ENCODE results near the gene PRPSAP2.
"Not testable (repeated sequence)": the region's sequence is repeated elsewhere in the genome, so short reads cannot be mapped to it uniquely, and the experiment has no call there.

The PRPSAP2 gene

DNA sequence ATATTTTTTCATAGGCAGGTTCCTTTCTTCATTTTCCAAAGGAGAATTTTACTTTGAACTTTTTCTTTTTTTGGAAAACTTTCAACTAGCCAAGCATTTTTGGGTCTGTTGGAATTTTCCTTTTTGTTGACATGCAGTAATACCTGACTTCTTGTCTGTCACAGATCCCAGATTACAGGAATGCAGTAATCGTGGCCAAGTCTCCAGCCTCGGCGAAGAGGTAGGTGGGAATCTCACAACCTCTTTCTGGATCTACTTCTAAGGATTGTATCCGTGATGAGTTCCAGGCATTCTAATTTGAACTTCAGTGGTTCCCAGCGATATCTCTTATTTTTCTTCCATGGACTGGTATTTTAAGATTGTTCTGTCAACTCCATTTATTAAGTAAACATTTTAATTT, 31.7 kb downstream of the PRPSAP2 start:
- DNase-seq (ENCODE audit: low read depth in 1 of 2, low spot score in 1 of 2): no peak

DNA sequence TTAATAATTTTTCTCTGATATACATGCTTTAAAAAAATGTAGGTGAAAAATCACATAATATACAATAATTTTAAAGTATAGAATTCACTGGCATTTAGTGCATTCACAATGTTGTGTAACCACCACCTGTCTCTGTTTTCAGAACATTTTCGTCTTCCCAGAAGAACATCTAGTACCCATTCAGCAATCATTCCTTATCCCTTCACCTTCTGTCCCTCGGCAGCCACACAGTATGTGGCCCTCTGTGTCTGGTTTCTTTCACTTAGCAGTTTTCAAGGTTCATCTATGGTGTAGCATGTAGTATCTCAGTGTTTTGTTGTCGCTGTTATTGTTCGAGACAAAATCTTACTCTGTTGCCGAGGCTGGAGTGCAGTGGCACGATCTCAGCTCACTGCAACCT, 33.6 kb downstream of the PRPSAP2 start:
- no peak for DNase-seq (ENCODE audit: low read depth in 1 of 2, low spot score in 1 of 2)

DNA sequence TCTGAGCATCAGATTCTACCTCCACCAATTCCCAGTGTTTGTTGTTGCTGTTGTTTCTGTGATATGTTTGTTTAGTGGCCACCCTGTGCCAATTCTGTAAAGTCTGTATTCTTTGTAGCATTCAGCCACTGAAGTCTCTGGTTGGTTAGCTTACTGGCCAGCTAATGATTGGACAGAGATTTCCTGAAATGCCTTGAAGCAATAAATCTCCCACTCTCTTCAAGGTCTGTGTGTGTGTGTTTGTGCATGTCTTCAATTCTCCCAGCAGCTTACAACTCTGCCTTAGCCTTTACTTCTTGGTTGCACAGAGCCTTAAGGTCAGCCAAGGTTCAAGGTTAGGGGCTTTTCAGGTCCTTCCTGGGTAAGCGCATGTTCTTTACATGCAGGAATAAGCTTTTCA, 38.2 kb downstream of the PRPSAP2 start:
- no peak for DNase-seq (ENCODE audit: low read depth in 1 of 2, low spot score in 1 of 2)

DNA sequence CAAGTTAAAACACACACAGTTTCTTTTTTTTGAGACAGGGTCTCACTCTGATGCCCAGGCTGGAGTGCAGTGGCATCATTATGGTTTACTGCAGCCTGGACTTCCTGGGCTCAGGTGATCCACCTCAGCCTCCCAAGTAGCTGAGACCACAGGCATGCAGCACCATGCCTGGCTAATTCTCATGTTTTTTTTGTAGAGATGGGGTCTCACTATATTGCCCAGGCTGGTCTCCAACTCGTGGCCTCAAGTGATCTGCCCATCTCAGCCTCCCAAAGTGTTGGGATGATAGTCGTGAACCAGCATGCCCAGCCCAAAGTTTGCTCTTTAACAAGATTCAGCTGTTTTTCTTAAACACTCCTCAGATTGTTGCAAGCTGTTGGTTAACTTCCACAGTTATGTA, 39.0 kb downstream of the PRPSAP2 start:
- DNase-seq (ENCODE audit: low read depth in 1 of 2, low spot score in 1 of 2): no peak

DNA sequence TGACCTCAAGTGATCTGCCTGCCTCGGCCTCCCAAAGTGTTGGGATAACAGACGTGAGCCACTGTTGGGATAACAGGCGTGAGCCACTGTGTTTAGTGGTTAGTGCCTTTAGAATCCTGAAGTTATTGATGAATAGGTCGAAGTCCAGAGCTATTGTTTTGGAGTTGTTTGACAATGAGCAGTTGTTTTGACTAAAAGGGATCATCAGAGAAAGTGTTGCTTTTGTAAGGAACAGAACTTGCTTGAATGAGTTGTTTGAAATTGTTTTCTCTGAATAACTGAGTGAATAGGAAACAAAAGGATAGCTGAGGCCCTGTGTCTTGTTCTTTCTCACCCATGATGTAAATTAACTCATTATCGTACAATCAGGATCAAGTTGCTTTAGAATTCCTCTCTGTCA, 46.6 kb downstream of the PRPSAP2 start:
- no peak for DNase-seq (ENCODE audit: low read depth in 1 of 2, low spot score in 1 of 2)

DNA sequence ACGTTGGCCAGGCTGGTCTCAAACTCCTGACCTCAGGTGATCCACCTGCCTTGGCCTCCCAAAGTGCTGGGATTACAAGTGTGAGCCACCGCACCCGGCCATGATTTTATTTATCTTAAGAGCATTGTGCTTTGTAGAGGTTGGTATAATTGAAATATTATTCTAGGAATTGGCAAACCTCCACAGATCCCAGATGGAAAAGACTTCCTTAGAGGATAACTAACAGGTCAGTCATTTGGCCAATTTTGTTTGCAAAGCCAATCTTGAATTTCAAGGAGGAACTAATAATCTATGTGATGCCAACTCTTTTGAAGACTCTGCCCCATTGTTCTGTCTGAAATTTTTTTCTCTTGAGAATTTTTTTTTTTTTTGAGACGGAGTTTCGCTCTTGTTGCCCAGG, 47.3 kb downstream of the PRPSAP2 start:
- no peak for DNase-seq (ENCODE audit: low read depth in 1 of 2, low spot score in 1 of 2)

DNA sequence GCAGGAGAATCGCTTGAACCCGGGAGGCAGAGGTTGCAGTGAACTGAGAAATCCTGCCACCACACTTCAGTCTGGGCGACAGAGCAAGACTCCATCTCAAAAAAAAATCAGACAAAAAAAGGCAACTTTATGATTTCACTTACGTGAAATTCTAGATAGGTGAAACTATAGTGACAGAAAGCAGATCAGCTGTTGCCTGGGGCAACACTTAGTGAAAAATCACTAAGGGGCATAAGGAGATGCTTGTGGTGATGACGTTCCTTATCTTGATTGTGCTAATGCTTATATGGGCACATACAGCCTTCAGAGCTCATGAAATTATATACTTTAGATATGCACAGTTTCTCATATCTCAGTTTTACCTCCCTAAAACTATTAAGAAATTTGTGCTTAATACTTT, 52.4 kb downstream of the PRPSAP2 start:
- no peak for DNase-seq (ENCODE audit: low read depth in 1 of 2, low spot score in 1 of 2)

DNA sequence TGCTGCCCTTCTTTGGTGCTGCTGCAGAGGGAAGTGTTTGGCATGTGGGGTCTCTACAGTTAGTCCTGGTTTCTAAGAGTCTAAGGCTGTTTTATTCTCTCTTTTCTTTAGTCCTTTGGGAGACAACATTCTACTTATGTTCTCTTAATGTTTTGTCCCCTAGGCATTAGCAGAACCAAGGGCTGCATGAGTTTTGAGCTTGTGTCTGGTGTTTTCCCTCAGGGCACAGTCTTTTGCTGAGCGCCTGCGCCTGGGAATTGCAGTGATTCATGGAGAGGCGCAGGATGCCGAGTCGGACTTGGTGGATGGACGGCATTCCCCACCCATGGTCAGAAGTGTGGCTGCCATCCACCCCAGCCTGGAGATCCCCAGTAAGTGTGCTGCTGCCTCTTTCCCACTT, 53.0 kb downstream of the PRPSAP2 start:
- no peak for DNase-seq (ENCODE audit: low read depth in 1 of 2, low spot score in 1 of 2)

DNA sequence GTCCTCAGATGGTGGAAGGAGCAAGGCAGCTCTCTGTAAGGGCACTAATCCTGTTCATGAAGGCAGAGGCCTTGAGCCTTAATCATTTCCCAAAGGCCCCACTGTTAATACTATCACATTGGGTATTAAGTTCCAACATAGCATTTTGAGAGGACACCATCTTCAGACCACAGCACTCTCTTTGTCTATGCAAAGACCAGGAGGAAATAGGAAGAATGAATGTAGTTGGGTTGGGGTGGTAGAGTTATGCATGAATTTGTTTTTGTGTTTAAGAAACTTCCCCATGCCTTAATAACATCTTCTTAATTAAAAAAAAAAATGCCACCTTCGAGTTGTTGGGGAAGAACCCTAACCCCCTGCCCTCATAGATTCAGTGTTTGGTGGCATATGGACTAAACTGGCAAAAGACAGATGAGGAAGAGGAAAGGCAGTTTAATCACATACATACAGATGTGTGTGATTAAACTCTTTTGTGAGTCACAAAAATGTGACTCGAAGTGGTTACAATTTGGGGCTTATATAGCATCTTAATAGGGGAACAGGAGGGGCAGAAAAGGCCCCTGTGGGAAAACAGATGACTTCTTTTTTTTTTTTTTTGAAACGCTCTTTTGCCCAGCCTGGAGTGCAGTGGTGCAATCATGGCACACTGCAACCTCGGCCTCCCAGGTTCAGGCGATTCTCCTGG, 59.0 kb downstream of the PRPSAP2 start:
- no peak for DNase-seq (ENCODE audit: low read depth in 1 of 2, low spot score in 1 of 2)

DNA sequence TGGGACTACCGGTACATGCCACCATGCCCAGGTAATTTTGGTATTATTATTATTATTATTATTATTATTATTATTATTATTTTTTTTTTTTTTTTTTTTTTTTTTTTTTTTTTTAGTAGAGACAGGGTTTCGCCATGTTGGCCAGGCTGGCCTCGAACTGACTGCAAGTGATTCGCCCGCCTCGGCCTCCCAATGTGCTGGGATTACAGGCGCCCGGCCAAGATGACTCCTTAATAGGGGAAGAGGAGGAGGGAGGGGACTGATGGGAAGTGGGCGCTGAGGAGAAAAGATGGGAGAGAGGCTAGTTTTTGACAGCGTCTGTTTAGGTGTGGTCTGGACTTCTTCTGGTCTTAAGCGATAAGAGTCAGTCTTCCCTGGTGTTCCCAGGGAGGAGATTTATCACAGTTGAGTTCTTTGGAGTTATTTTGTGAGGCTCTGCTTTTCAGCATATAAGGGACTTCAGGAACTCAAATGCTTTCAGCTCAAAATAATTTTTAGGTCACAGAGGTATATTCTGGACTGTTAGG, 59.6 kb downstream of the PRPSAP2 start:
- DNase-seq (ENCODE audit: low read depth in 1 of 2, low spot score in 1 of 2): no peak

DNA sequence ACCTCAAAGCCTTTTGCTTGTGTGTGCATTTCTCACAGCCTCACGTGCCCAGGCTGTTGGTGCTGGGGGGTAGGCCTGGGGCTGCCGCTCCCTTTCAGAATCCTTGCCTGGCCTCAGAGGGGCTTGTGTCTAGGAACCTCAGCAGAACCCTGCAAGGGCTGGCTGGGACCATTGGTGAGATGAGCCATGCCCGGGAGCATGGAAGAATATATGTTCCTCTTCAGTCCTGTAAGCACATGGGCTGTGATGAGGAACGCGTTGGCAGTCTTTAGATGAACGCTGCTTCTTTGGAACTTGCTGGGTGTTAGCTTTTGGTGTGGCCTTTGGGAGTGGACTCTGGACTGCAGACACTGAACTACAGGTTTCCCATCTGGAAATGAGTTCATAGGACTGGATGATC, 62.0 kb downstream of the PRPSAP2 start:
- DNase-seq (ENCODE audit: low read depth in 1 of 2, low spot score in 1 of 2): no peak

DNA sequence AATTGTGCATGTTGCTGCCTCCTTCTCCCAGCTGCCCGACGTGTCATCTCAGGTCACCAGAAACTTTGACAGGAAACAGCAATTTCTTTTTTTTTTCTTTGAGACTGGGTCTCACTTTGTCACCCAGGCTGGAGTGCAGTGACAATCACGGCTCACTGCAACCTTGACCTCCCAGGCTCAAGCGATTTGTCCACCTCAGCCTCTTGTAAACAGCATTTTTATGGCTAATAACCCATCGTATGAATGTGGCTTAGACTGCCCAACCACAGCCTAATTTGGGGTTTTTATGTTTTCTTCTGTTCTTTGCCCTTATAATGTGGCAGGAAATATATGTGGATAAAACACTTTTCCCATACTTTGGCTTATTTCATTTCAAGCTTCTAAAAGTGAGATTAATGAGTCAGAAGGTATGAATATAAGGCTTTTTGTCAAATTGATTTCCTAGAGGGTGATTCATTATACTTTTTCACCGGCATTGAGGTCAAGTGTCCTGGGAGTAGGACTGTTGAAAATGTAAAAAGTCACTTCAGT, 63.0 kb downstream of the PRPSAP2 start:
- DNase-seq (ENCODE audit: low read depth in 1 of 2, low spot score in 1 of 2): no peak

DNA sequence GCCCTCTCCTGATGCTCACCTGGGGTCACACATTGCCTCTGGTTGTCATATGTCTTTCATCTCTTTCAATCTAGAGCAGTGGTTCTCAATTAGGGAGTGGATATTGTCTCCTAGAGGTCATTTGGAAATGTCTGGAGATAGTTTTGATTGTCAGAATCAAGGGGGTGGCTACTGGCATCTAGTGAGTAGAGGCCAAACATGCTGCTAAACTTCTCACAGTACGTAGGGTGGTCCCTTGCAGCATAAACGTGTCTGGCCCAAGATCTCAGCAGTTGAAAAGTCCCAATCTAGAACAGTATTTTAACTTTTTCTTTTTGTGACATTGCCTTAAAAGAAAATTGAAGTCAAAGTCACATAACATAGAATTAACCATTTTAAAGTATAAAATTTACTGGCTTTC, 63.6 kb downstream of the PRPSAP2 start:
- DNase-seq (ENCODE audit: low read depth in 1 of 2, low spot score in 1 of 2): no peak

DNA sequence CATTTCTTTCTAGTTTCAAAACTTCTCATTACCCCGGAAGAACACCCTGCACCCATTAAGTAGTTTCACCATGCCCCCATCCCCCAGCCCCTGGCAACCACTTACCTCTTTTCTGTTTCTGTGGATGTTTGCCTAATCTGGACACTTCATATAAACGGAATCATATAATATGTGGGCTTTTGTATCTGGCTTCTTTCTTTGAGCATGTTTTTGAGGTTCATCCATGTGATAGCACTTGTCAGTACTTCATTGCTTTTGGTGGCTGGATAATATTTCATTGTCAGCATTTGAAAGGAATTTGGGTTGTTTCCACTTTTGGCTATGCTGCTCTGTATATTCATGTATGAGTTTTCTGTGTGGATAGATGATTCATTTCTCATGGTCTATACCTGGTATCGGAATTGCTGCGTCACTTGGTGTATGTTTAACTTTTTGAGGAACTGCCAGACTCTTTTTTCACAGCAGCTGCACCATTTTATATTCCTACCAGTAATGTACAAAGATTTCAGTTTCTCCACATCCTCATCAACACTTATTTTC, 64.1 kb downstream of the PRPSAP2 start:
- no peak for DNase-seq (ENCODE audit: low read depth in 1 of 2, low spot score in 1 of 2)

DNA sequence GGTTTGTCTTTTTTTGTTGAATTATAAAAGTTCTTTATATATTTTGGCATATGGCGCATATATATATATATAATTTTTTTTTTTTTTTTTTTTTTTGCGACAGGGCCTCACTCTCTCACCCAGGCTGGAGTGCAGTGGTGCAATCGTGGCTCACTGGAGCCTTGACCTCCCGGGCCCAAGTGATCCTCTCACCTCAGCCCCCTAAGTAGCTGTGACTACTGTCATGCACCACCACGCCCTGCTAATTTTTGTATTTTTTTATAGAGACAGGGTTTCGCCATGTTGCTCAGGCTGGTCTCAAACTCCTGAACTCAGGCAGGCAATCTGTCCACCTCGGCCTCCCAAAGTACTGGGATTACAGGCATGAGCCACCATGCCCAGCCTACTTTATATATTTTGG, 64.7 kb downstream of the PRPSAP2 start:
- DNase-seq (ENCODE audit: low read depth in 1 of 2, low spot score in 1 of 2): not testable (repeated sequence)

DNA sequence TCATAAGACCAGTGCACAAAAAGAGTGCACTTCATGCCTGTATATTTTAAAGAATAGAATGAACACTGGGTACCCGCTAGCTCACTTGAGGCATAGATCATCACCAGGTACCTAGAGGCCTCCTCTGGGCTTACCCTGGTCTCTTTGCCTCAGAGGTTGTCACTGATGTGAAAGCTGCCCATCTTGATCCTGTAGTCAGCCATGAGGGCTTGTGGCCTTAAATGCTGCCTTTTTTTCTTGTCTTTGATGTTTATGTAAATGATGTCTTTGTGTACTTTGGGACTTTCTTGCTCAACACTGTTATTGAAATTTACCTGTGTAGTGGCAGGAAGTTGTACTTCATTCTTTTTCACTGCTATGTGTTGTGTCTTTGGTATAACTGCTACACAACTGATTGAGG, 67.3 kb downstream of the PRPSAP2 start:
- DNase-seq (ENCODE audit: low read depth in 1 of 2, low spot score in 1 of 2): no peak

DNA sequence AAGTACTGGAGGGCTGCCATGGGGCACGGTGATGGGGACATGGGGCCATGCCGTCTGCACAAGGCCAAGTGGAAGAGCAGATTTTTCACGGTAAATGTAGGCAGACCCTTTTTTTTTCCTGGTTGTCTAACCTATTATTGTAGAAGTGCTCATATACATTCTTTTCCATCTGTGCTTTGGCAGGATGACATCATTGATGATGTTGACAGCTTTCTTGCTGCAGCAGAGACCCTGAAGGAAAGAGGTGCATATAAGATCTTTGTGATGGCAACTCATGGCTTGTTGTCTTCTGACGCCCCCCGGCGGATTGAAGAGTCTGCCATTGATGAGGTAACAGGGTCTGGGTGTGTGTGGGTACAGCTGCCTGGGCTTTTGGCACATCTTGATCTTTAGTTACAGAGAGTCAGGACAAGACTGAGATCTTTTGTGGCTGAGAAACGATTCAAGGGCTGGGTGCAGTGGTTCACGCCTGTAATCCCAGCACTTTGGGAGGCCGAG, 70.7 kb downstream of the PRPSAP2 start:
- DNase-seq (ENCODE audit: low read depth in 1 of 2, low spot score in 1 of 2): no peak

DNA sequence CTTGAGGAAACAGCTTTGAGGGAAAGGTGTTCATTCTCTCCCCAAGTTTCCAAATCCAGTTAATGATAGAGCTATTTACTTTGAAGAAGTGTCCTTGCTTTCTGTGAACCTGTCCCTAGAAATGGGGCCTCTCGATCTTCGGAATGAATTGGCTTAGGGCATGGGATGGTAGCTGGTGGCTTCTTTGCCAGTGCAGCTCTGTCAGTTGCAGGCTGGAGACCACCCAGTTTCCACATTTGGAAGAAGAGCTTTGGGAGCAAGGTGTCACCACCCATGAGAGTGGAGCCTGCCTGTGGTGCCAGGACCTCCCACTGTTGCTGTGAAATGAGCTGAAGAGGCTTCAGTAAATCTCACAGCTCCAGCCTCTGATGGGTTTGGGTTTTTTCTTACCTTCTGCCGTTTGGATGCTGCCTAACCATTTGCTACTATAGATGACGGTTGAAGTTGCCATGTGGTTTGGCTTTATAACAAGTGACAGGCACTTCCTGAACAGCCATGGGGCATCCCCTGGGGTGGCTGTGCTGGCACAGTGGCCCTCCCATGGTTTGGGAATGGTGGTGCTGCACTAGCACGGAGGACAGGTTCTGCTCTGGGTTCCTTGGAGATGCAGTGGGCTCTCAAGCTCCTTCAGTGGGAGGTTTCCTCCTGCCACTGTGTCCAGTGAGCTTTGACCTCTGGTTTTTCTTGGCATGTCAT, 74.6 kb downstream of the PRPSAP2 start:
- no peak for DNase-seq (ENCODE audit: low read depth in 1 of 2, low spot score in 1 of 2)

DNA sequence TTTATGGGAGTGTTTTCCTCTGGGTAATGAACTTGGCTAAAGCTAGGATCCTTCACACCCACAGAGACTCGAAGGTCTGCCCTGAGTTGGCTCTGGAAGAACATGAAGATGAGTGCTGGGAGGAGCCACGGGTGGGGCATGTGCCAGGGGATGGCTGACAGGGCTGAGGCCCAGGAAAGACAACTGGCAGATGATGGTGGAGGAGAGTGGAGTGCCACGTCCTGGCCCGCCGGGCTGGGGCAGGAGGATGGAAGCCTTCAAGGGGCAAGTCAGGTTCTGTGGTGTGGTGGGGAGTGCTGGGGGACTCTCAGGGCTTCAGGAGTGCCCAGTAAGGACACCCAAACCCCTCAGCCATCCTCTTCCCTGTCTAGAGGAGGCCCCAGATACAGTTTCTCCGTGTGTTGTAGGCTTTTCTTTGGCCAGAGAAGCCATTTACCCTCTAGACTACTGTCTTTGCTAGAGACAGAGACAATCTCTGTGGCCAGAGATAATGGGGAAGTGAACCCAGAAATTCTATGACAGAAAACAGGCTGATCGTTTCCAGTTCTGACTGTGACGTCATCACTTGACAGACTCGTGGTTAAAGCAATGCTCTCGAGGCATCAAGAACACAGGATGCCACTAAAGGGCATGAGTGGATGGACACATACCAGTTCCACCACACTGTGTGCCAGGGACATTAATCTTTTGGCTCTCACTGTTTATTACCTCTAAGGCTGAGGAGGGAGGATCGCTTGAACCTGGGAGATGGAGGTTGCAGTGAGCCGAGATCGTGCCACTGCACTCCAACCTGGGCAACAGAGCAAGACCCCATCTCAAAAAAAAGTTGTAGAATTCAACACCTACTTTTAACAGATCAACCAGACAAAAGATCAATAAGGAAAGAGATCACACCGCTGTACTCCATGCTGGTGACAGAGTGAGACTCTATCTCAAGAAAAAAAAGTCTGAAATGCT, 75.4 kb downstream of the PRPSAP2 start:
- no peak for DNase-seq (ENCODE audit: low read depth in 1 of 2, low spot score in 1 of 2)

DNA sequence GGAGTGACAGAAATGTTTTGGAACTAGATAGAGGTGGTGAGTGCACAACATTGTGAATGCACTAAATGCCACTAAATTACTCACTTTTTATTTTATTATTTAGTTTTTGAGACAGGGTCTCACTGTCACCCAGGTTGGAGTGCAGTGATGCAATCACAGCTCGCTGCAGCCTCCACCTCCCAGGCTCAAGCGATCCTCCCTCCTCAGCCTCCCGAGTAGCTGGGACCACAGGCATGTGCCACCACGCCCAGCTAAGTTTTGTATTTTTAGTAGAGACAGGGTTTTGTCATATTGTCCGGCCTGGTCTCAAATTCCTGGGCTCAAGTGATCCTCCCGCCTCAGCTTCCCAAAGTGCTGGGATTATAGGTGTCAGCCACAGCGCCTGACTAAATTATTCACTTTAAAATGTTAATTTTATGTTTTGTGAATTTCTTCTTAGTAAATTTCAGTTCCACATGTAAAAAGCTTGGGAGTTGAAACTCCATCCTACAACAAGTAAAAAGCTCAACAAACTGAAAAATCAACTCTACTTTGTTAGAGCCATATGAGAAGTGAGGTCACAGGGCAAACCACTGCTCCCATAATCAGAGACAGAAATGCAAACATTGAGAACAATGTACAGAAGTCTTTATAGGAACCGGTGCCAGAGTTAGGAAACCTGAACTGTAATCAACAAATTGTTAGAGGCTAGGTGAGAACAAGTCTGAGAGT, 80.2 kb downstream of the PRPSAP2 start:
- no peak for DNase-seq (ENCODE audit: low read depth in 1 of 2, low spot score in 1 of 2)

DNA sequence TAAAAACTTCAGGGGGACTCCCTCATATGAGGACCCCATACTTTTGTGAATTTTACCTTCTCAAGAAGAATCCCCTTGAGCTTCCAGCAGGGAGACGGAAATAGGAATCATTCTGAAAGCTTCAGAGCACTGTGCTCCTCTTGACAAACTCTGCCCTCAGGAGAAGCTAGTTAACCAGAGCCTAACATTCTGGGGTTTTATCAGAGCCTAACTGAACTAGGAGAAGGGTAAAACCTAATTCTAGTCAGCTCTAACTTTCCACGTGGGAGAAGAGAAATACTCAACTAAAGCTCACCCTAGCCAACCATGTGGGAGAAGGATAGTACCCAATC, 80.7 kb downstream of the PRPSAP2 start:
- no peak for DNase-seq (ENCODE audit: low read depth in 1 of 2, low spot score in 1 of 2)
